CD8-positive, alpha-beta memory T cell (primary cell): ENCODE results near the gene CALHM1. TPM values are rescaled to one million over a fixed set of nuclear protein-coding genes. Genes with fewer than 3 reads are reported as not detected.
A peak's percentile ranks its signal among the peaks of the same experiment; 100 is the strongest.
"Not testable (repeated sequence)": the region's sequence is repeated elsewhere in the genome, so short reads cannot be mapped to it uniquely, and the experiment has no call there.

ENCODE experiments used
- CTCF ChIA-PET: fragments of 350-600 bp; sonication (Branson Sonifier 250); formaldehyde crosslinking; loops from one replicate; lab custom pipeline; 2021; ENCODE audit warnings: antibody characterized with exemption; lab: Charles Lee
- POLR2A ChIA-PET: fragments of 350-600 bp; sonication (Branson Sonifier 250); formaldehyde crosslinking; loops from one replicate; lab custom pipeline; 2021; ENCODE audit warnings: antibody characterized with exemption; lab: Charles Lee
- DNase-seq, 5 donors: peaks; one replicate each; pipeline versions ENCODE4 v3.0.0 to v3.0.0-alpha.2; 2020 to 2022; ENCODE audit warnings: mixed read lengths in 1 of 5
- H3K27ac ChIP-seq: one replicate; pipeline ENCODE4 v1.7.0; 2013; ENCODE audit warnings: low read depth, mild to moderate bottlenecking, low read length, moderate library complexity
- H3K27me3 ChIP-seq: 2 replicates; pipeline ENCODE4 v1.7.0; 2013; ENCODE audit warnings: low read length, mild to moderate bottlenecking; ENCODE audit not compliant: insufficient read depth, poor library complexity, severe bottlenecking
- H3K36me3 ChIP-seq: 2 replicates; pipeline ENCODE4 v1.7.0; 2013; ENCODE audit warnings: mild to moderate bottlenecking, low read length, moderate library complexity; ENCODE audit not compliant: insufficient read depth
- H3K4me1 ChIP-seq: 2 replicates; pipeline ENCODE4 v1.7.0; 2013; ENCODE audit warnings: mild to moderate bottlenecking, low read length, moderate library complexity; ENCODE audit not compliant: insufficient read depth
- H3K4me3 ChIP-seq: 2 replicates; pipeline ENCODE4 v1.7.0; 2013; ENCODE audit warnings: mild to moderate bottlenecking, low read length
- H3K9me3 ChIP-seq: 2 replicates; pipeline ENCODE4 v1.7.0; 2013; ENCODE audit warnings: mild to moderate bottlenecking, low read length
- H3K27ac Mint-ChIP-seq, 8 donors: one replicate each; pipeline ENCODE4 v1.8.0; 2020 to 2021; ENCODE audit warnings: mixed read lengths in 8 of 8, mild to moderate bottlenecking in 6 of 8, inconsistent platforms in 3 of 8, moderate library complexity in 3 of 8
- H3K27me3 Mint-ChIP-seq, 2 donors: one replicate each; pipeline ENCODE4 v1.8.0; 2020 to 2021; ENCODE audit warnings: mixed read lengths in 2 of 2, mild to moderate bottlenecking in 1 of 2, moderate library complexity in 1 of 2
- H3K36me3 Mint-ChIP-seq, 3 donors: one replicate each; pipeline ENCODE4 v1.8.0; 2020 to 2021; ENCODE audit warnings: mixed read lengths in 3 of 3, inconsistent platforms in 1 of 3, mild to moderate bottlenecking in 1 of 3
- H3K4me1 Mint-ChIP-seq, 3 donors: one replicate each; pipeline ENCODE4 v1.8.0; 2020 to 2021; ENCODE audit warnings: mixed read lengths in 3 of 3, inconsistent platforms in 1 of 3, mild to moderate bottlenecking in 1 of 3
- H3K4me3 Mint-ChIP-seq, 7 donors: one replicate each; pipeline ENCODE4 v1.8.0; 2020 to 2021; ENCODE audit warnings: mixed read lengths in 7 of 7, mild to moderate bottlenecking in 6 of 7, moderate library complexity in 4 of 7, inconsistent platforms in 2 of 7
- H3K9me3 Mint-ChIP-seq, 5 donors: one replicate each; pipeline ENCODE4 v1.8.0; 2020 to 2022; ENCODE audit warnings: mixed read lengths in 5 of 5, mild to moderate bottlenecking in 3 of 5, moderate library complexity in 2 of 5, inconsistent platforms in 1 of 5
- polyA plus RNA-seq: library from polyadenylated mRNA; unstranded; fragments of 300-500 nt; fragmentation: Illumina TruSeq; gene quantifications from one replicate; pipeline ENCODE4 v1.2.3, GENCODE V29; 2021
- total RNA-seq, 2 experiments: library from RNA; stranded (reverse); gene quantifications; one replicate each; pipeline ENCODE4 v1.2.3, GENCODE V29; 2021

CALHM1 gene
- total and polyA plus RNA-seq, 3 experiments from 2014 or later = not detected

DNA sequence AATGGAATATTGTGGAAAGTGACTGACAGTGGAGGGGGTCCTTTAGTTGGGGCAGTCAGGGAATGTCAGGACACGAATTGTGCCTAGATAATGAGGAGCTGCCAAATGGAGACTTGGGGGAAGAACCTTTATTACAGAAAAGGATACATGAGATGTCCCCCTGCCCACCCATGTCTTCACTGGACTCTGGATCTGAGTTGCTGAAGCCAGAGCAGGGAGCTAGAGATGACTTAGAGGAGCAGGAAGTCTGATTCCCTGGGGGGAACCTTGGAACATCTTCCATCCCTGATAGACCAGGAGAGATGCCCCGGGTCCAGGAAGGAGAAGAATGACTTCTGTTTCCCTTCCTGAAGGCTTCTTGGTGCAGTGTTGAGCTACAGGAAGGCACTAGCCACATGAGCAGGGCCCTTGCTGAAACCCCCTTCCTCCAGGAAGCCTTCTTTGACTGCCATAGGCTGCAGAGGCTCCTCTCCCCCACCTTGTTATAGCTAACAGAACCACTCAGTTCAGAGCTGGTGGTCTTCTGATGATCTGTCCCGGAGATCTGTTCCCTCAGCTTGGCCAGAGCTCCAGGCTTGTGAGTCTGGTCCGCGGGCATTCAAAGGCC is 34.1 kb upstream of the CALHM1 start:
- Histone ChIP-seq H3K9me3 (no peaks in the 10 kb centered on the region), H3K27me3 (peaks cover 8% of the 10 kb centered on the region), H3K27ac (no peak overlapping the region), H3K36me3 (no peaks in the 10 kb centered on the region), H3K4me1 (peaks cover 12% of the 10 kb centered on the region), H3K4me3 (no peak overlapping the region)
- H3K9me3 Mint-ChIP-seq = no peaks in the 10 kb centered on the region
- H3K36me3 Mint-ChIP-seq = no peaks in the 10 kb centered on the region
- POLR2A ChIA-PET = no interaction called here
- peaks cover 25 to 27% of the 10 kb centered on the region in 2 donors for H3K27me3 Mint-ChIP-seq
- peaks cover 11 to 37% (median 21%) of the 10 kb centered on the region in 3 donors for H3K4me1 Mint-ChIP-seq
- H3K27ac Mint-ChIP-seq = peak overlapping the region in 2 of 8 donors; percentile 24 to 27
- CTCF ChIA-PET = interaction anchor here (1.4 to 12.4 kb wide), 3 partner anchors 10 to 76 kb away, joined by 4 to 203 read pairs (median 10); partner anchors contain the start of gene CALHM3
- H3K4me3 Mint-ChIP-seq = peak overlapping the region; percentile 79 to 89 (median 85)
- DNase-seq = no peak

DNA sequence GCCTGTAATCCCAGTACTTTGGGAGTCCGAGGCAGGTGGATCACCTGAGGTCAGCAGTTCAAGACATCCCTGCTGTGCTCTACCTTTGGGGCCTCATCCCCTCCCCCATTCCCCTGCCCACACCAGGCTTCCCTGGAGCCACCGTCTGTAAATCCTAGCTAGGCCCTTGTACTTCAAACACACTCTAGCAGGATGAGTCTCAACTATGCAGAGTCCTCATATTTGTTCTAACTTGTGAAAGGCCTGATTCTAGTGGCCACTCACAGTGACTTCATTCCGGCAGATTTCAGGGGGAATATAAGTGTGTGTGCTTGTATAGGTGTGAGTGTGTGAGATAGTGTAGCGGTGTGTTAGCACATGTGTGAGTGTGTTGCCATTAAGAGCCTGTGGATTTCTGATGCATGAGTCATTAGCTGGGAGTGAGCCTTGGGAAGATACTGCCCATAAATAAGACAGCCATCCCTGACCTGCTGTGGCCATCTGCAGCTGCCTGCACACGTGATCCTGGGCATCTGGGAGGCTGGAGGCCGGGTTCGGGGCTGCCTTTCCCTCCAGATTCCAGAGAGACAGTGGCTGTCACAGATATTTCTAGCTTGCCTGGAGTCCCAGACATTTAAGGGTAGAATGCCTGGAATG is 33.1 kb upstream of the CALHM1 start:
- DNase-seq = no peak
- Histone ChIP-seq H3K4me3 (no peak overlapping the region), H3K36me3 (no peaks in the 10 kb centered on the region), H3K27ac (no peak overlapping the region), H3K27me3 (peaks cover 8% of the 10 kb centered on the region), H3K4me1 (peaks cover 12% of the 10 kb centered on the region), H3K9me3 (no peaks in the 10 kb centered on the region)
- Mint-ChIP-seq H3K36me3 (no peaks in the 10 kb centered on the region), H3K27me3 (peaks cover 20 to 23% of the 10 kb centered on the region in 2 donors), H3K4me3 (peak overlapping the region in 4 of 7 donors; percentile 52 to 83 (median 58)), H3K9me3 (no peaks in the 10 kb centered on the region), H3K27ac (peak overlapping the region in 3 of 8 donors; percentile 26 to 76 (median 49)), H3K4me1 (peaks cover 11 to 37% (median 21%) of the 10 kb centered on the region in 3 donors)
- ChIA-PET POLR2A (no interaction called here), CTCF (interaction anchor here (1.4 to 12.4 kb wide), 2 partner anchors 12 to 75 kb away, joined by 4 to 203 read pairs; partner anchors contain the start of gene CALHM3)

DNA sequence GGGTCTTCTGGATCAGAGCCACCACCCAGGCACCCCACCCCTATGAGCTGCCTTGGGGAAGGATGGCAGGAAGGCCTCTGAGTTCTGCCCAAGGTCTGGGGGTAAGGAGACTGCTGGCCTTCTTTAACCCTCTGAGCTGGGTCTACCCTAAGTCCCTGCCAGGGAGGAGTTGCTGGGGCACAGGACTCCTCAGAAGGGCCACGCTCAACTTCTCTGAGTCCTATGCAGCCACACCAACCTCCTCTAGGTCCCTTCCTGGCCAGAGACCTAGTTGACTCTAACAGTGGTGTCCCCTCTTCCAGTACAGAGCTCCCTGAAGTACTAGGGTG is 32.2 kb upstream of the CALHM1 start:
- H3K36me3 Mint-ChIP-seq = no peaks in the 10 kb centered on the region
- peak overlapping the region in 6 of 8 donors; percentile 12 to 83 (median 49) for H3K27ac Mint-ChIP-seq
- Histone ChIP-seq H3K4me1 (peaks cover 12% of the 10 kb centered on the region), H3K36me3 (no peaks in the 10 kb centered on the region), H3K27me3 (peaks cover 8% of the 10 kb centered on the region), H3K27ac (no peak overlapping the region), H3K9me3 (no peaks in the 10 kb centered on the region), H3K4me3 (no peak overlapping the region)
- DNase-seq = no peak
- H3K4me1 Mint-ChIP-seq = peaks cover 11 to 37% (median 21%) of the 10 kb centered on the region in 3 donors
- peak overlapping the region in 1 of 7 donors; percentile 27 for H3K4me3 Mint-ChIP-seq
- H3K9me3 Mint-ChIP-seq = no peaks in the 10 kb centered on the region
- H3K27me3 Mint-ChIP-seq = peaks cover 17 to 18% of the 10 kb centered on the region in 2 donors
- ChIA-PET POLR2A (no interaction called here), CTCF (interaction anchor here (0.8 to 12.4 kb wide), 3 partner anchors 74 to 140 kb away, joined by 3 to 203 read pairs (median 3); no protein-coding TSS in a partner anchor)

DNA sequence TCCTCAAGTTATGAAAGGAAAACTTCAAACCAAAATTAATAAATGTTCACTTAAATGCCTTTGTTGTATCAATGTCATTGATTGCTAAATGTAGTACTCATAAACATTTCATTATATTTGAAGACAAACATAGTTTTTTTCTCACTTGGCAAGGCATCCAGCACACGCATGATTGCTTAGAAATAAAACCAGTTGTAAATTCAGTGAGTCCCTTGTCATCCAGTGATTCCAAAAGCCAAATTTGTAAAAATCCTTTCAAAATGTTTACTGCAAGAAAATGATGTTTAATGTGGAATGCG is 28.7 kb upstream of the CALHM1 start:
- H3K9me3 ChIP-seq = no peaks in the 10 kb centered on the region
- no peak overlapping the region for H3K27ac Mint-ChIP-seq
- no peaks in the 10 kb centered on the region for H3K36me3 ChIP-seq
- no peak overlapping the region for H3K4me3 Mint-ChIP-seq
- CTCF ChIA-PET = interaction anchor here (12.4 kb wide), 1 partner anchor 70 kb away, joined by 203 read pairs; no protein-coding TSS in a partner anchor
- no peak overlapping the region for H3K27ac ChIP-seq
- no peaks in the 10 kb centered on the region for H3K36me3 Mint-ChIP-seq
- no peaks in the 10 kb centered on the region for H3K9me3 Mint-ChIP-seq
- H3K27me3 Mint-ChIP-seq = peaks cover 0 to 3% of the 10 kb centered on the region in 2 donors
- POLR2A ChIA-PET = no interaction called here
- no peak overlapping the region for H3K4me3 ChIP-seq
- H3K27me3 ChIP-seq = no peaks in the 10 kb centered on the region
- peaks cover 6% of the 10 kb centered on the region for H3K4me1 ChIP-seq
- DNase-seq = no peak
- peaks cover 6 to 24% (median 10%) of the 10 kb centered on the region in 3 donors for H3K4me1 Mint-ChIP-seq

DNA sequence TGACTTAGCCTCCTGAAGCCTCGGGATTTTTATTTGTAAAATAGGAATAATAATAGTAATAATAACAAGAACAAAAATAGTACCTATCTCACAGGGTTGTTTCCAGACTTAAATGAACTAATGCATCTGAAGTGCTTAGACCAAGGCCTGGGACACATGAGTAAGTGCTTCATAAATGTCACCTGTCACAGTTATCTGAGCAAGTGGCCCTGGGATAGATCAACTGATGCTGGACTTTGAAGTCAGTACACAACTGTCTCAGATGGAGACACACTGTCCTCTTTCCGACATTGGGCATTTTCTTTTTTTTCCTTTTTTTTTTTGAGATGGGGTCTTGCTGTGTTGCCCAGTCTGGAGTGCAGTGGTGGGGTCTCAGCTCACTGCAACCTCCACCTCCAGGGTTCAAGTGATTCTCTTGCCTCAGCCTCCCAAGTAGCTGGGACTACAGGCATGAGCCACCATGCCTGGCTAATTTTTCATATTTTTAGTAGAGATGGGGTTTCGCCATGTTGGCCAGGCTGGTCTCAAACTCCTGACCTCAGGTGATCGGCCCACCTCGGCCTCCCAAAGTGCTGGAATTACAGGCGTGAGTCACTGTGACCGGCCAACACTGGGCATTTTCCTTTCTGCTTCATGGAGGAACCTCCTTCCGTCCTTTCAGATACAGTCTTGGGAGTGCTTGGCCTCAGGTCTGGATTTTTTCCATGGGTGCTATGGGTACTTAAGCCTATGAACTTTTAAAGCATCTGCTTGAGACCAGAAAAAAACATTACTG is 28.1 kb upstream of the CALHM1 start:
- CTCF ChIA-PET = interaction anchor here (1.4 to 12.4 kb wide), 6 partner anchors 8 to 226 kb away, joined by 3 to 203 read pairs (median 8); no protein-coding TSS in a partner anchor

DNA sequence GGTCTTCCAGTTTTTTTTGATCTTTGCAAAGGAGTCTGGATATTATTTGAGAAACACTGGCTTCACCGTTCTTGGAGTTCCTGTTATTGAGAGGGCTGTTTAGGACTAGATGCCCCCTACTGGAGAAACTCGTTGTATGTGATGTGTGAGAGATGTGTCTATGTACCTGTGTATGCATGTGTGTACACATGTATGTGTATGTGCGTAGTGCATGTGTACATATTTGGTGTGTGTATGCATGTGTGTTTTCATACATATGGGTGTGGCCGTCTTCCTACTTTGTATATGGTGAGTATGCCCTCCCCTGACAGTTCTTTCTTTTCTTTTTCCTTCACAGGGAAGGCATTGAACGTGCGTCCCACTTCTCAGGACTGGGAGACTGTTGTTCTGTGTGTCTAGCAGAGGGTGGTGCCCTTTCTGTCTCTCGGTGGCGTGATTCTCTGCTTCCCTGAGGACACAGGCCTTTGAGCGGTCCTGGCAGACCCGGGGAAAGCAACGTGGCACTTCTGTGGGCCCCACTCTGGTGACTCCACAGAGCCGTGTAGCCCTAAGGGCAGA is 23.4 kb upstream of the CALHM1 start:
- Mint-ChIP-seq H3K4me1 (peaks cover 8 to 11% (median 10%) of the 10 kb centered on the region in 3 donors), H3K27me3 (no peaks in the 10 kb centered on the region), H3K4me3 (no peak overlapping the region), H3K27ac (peak overlapping the region in 1 of 8 donors; percentile 2), H3K36me3 (no peaks in the 10 kb centered on the region), H3K9me3 (no peaks in the 10 kb centered on the region)
- Histone ChIP-seq H3K9me3 (no peaks in the 10 kb centered on the region), H3K4me3 (no peak overlapping the region), H3K27ac (no peak overlapping the region), H3K27me3 (no peaks in the 10 kb centered on the region), H3K4me1 (no peaks in the 10 kb centered on the region), H3K36me3 (no peaks in the 10 kb centered on the region)
- ChIA-PET POLR2A (no interaction called here), CTCF (interaction anchor here (0.9 to 12.4 kb wide), 7 partner anchors 11 to 70 kb away, joined by 3 to 203 read pairs (median 7); partner anchors contain the start of genes CALHM2 and NEURL1)
- DNase-seq = peak in 2 of 5 donors; percentile 58 to 59

More for the DNA sequence above, 28.1 kb upstream of the CALHM1 start:
- H3K9me3 Mint-ChIP-seq, H3K27ac ChIP-seq, H3K36me3 ChIP-seq, H3K4me3 ChIP-seq, DNase-seq, H3K9me3 ChIP-seq, H3K27me3 Mint-ChIP-seq, H3K27me3 ChIP-seq, H3K36me3 Mint-ChIP-seq, H3K27ac Mint-ChIP-seq, H3K4me3 Mint-ChIP-seq, H3K4me1 ChIP-seq: not testable (repeated sequence)
- H3K4me1 Mint-ChIP-seq = peaks cover 8 to 28% (median 13%) of the 10 kb centered on the region in 3 donors
- POLR2A ChIA-PET = interaction anchor here (1.9 kb wide), 1 partner anchor 35 kb away, joined by 5 read pairs; the partner anchor contains the start of gene CALHM2

DNA sequence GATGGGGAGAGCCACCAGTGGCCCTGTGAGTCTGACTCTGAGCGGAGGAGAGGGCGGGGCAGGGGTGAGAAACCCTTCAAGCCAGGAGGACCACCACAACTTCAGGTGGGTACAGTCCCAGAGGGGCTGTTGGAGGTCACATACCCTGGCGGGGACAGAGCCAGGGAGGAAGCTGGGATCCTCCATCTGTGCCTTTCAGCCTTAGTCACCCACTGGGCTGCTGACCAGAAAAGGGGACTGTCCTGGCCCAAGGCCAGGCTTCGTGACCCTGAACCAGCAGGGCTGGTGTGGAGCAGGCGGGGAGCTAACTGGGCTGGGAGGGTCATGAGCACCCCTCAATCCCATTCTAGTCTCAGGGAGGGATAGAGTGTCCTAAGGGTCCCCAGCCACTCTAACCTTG is 21.8 kb upstream of the CALHM1 start:
- H3K9me3 Mint-ChIP-seq = no peaks in the 10 kb centered on the region
- no peaks in the 10 kb centered on the region for H3K4me1 ChIP-seq
- H3K27ac Mint-ChIP-seq = no peak overlapping the region
- CTCF ChIA-PET = interaction anchor here (1.2 to 1.9 kb wide), 7 partner anchors 9 to 68 kb away, joined by 3 to 20 read pairs (median 3); no protein-coding TSS in a partner anchor
- H3K4me3 ChIP-seq = no peak overlapping the region
- H3K9me3 ChIP-seq = no peaks in the 10 kb centered on the region
- no peaks in the 10 kb centered on the region for H3K27me3 Mint-ChIP-seq
- H3K36me3 Mint-ChIP-seq = no peaks in the 10 kb centered on the region
- H3K36me3 ChIP-seq = no peaks in the 10 kb centered on the region
- POLR2A ChIA-PET = no interaction called here
- DNase-seq = no peak
- H3K4me1 Mint-ChIP-seq = peaks cover 10 to 17% (median 10%) of the 10 kb centered on the region in 3 donors
- H3K27me3 ChIP-seq = no peaks in the 10 kb centered on the region
- no peak overlapping the region for H3K4me3 Mint-ChIP-seq
- no peak overlapping the region for H3K27ac ChIP-seq
